Stomach (tissue), 9 donors: ENCODE results near the gene ADCY5. TPM values are rescaled to one million over a fixed set of nuclear protein-coding genes. Genes with fewer than 3 reads are reported as not detected.
"Not testable (repeated sequence)": the region's sequence is repeated elsewhere in the genome, so short reads cannot be mapped to it uniquely, and the experiment has no call there.

Experiments
- DNase-seq, 2 donors: peaks; one replicate each; pipeline versions ENCODE4 v3.0.0 to v3.0.0-alpha.2; 2013 to 2019
- H3K27ac ChIP-seq, 5 donors: fragments of 200-600 bp in 4 of 5; sonication (generic) in 4 of 5; one replicate each; pipeline ENCODE4 v1.5.1; 2013 to 2019; ENCODE audit warnings: mild to moderate bottlenecking in 1 of 5, moderate library complexity in 1 of 5
- H3K27me3 ChIP-seq, 3 donors: fragments of 200-600 bp; sonication (generic); one replicate each; pipeline ENCODE4 v1.5.1; 2017 to 2019; ENCODE audit warnings: mixed run types in 1 of 3
- H3K36me3 ChIP-seq, 4 donors: fragments of 200-600 bp; sonication (generic); 1 replicate in 3 of 4; 2 replicates in 1 of 4; pipeline ENCODE4 v1.5.1; 2016 to 2019
- H3K4me1 ChIP-seq, 4 donors: fragments of 200-600 bp; sonication (generic); one replicate each; pipeline ENCODE4 v1.5.1; 2016 to 2019
- H3K4me3 ChIP-seq, 4 donors: fragments of 200-600 bp; sonication (generic) in 3 of 4; one replicate each; pipeline ENCODE4 v1.5.1; 2016 to 2019; ENCODE audit warnings: mild to moderate bottlenecking in 1 of 4
- H3K9me3 ChIP-seq, 4 donors: fragments of 200-600 bp; sonication (generic); one replicate each; pipeline ENCODE4 v1.5.1; 2016 to 2019
- CTCF ChIP-seq, 7 experiments: fragments of 450-650 bp in 4 of 7; fragments of 200-600 bp in 3 of 7; sonication (generic) in 3 of 7; IDR thresholded peaks; one replicate each; pipeline ENCODE4 v1.5.1; 2016 to 2019; ENCODE audit warnings: antibody characterized with exemption in 7 of 7, control low read depth in 2 of 7, mild to moderate bottlenecking in 1 of 7
- EP300 ChIP-seq: sonication (generic); formaldehyde crosslinking; IDR thresholded peaks from one replicate; pipeline ENCODE4 v1.6.1; 2017; ENCODE audit warnings: antibody characterized with exemption
- POLR2A ChIP-seq, 4 donors: fragments of 450-650 bp; IDR thresholded peaks; one replicate each; pipeline ENCODE4 v1.6.1; 2016; ENCODE audit warnings: antibody characterized with exemption in 4 of 4, control low read depth in 2 of 4, mild to moderate bottlenecking in 1 of 4, moderate library complexity in 1 of 4
- POLR2AphosphoS5 ChIP-seq, 3 donors: sonication (generic); formaldehyde crosslinking; IDR thresholded peaks; one replicate each; pipeline ENCODE4 v1.6.1; 2016; ENCODE audit warnings: antibody characterized with exemption in 3 of 3
- WGBS, 5 donors: extraction: QIAGEN DNeasy Blood & Tissue Kit in 3 of 5; methylation state at CpG; one replicate each; pipeline versions ENCODE4 v1.1.5 to v1.1.7; 2013 to 2018; 5-methylcytosine and 5-hydroxymethylcytosine counted together
- intact Hi-C: fragments of 100-400 bp; cut with DNase I; formaldehyde crosslinking; loops from one replicate; pipeline ENCODE4 v1.15.1; 2023; ENCODE audit warnings: low total_unique reads
- polyA plus RNA-seq, 3 donors: library from polyadenylated mRNA; stranded (reverse); fragments of 200-250 nt; gene quantifications; one replicate each; pipeline ENCODE4 v1.2.3, GENCODE V29; 2013
- total RNA-seq, 5 donors: library from RNA; depleted of rRNA; stranded (reverse); fragments of >200 nt; gene quantifications; one replicate each; pipeline versions ENCODE4 v1.1.0 to v1.2.3, GENCODE V29; 2014 to 2016
- donor health status: healthy with polysubstance abuse.
- donor health status: Bipolar disorder and iron deficiency.
- donor health status: healthy.

The ADCY5 gene
- total and polyA plus RNA-seq, 8 donors, result 1.8 to 79.9 (median 16.3) TPM

GRCh38 chr3:123244128-123244527 lies 204.8 kb downstream of the ADCY5 start:
- H3K4me3 ChIP-seq, result no peak overlapping the region
- no peaks in the 10 kb centered on the region for H3K4me1 ChIP-seq
- no peak overlapping the region for H3K27ac ChIP-seq
- peak in 1 of 2 donors; percentile 21 for DNase-seq
- no peaks in the 10 kb centered on the region for H3K27me3 ChIP-seq
- intact Hi-C loops, result no loop called here
- H3K36me3 ChIP-seq, result peaks cover 0 to 61% (median 47%) of the 10 kb centered on the region in 4 donors
- 71 to 81% (median 77%) methylated on average over 4 of the region's 4 CpGs for WGBS, 5 donors
- no peak for TF ChIP-seq EP300
- TF ChIP-seq POLR2AphosphoS5 (IDR thresholded peaks at IDR 0.05), result no peak
- no peak for TF ChIP-seq POLR2A (IDR thresholded peaks at IDR 0.05)
- TF ChIP-seq CTCF (IDR thresholded peaks at IDR 0.05), result no peak
- no peaks in the 10 kb centered on the region for H3K9me3 ChIP-seq

- Histone ChIP-seq H3K27ac (no peak overlapping the region), H3K9me3 (no peaks in the 10 kb centered on the region), H3K4me3 (no peak overlapping the region), H3K27me3 (no peaks in the 10 kb centered on the region), H3K36me3 (peaks cover 0 to 37% (median 10%) of the 10 kb centered on the region in 4 donors), H3K4me1 (no peaks in the 10 kb centered on the region)
- intact Hi-C loops, result no loop called here
- no peak for TF ChIP-seq EP300
- DNase-seq, result no peak
- 94 to 100% (median 96%) methylated on average over 1 of the region's 1 CpG for WGBS, 5 donors
These were observed 209.1 kb downstream of the ADCY5 start for GRCh38 chr3:123239756-123240155.

DNA sequence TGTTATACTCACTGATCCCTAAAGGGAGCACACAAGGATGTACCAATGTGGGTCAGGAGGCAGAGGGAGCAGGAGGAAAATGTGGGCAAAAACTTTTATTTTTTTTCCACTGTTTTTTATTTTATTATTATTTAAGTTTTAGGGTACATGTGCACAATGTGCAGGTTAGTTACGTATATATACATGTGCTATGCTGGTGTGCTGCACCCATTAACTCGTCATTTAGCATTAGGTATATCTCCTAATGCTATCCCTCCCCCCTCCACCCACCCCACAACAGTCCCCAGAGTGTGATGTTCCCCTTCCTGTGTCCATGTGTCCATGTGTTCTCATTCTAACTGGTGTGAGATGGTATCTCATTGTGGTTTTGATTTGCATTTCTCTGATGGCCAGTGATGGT lies 209.7 kb downstream of the ADCY5 start:
- 94 to 98% (median 96%) methylated on average over 2 of the region's 2 CpGs for WGBS, 5 donors
- H3K27me3 ChIP-seq, DNase-seq, H3K4me3 ChIP-seq, intact Hi-C loops, H3K4me1 ChIP-seq, H3K27ac ChIP-seq, H3K9me3 ChIP-seq: not testable (repeated sequence)
- H3K36me3 ChIP-seq, result peaks cover 0 to 37% (median 10%) of the 10 kb centered on the region in 4 donors

GRCh38 chr3:123236902-123237301 lies 212.0 kb downstream of the ADCY5 start:
- intact Hi-C loops, result no loop called here
- TF ChIP-seq CTCF (IDR thresholded peaks at IDR 0.05) (no peak), EP300 (no peak), POLR2A (IDR thresholded peaks at IDR 0.05) (no peak), POLR2AphosphoS5 (IDR thresholded peaks at IDR 0.05) (no peak)
- H3K27ac ChIP-seq, result no peak overlapping the region
- H3K9me3 ChIP-seq, result no peaks in the 10 kb centered on the region
- H3K36me3 ChIP-seq, result peaks cover 0 to 39% (median 16%) of the 10 kb centered on the region in 4 donors
- no peak for DNase-seq
- H3K27me3 ChIP-seq, result no peaks in the 10 kb centered on the region
- 90 to 96% (median 92%) methylated on average over 3 of the region's 3 CpGs for WGBS, 5 donors
- no peaks in the 10 kb centered on the region for H3K4me1 ChIP-seq
- H3K4me3 ChIP-seq, result no peak overlapping the region

Other genes with a start within 250 kb of the ADCY5 start
- gene SEC22A, start 247.1 kb downstream of the ADCY5 start, total RNA-seq, result 10 to 100 TPM in 1 of 5 donors, 1 to 10 TPM in 3, not detected in 1; 1.6 to 26.6 (median 5.8) TPM
- gene SEC22A, start 247.1 kb downstream of the ADCY5 start, polyA plus RNA-seq, result 1 to 10 TPM; 6.3 to 8.2 (median 7.0) TPM
- gene HACD2, start 136.0 kb upstream of the ADCY5 start, total RNA-seq, result 10 to 100 TPM in 4 of 5 donors, 1 to 10 TPM in 1; 6.7 to 36.0 (median 22.8) TPM
- 10 to 100 TPM in 1 of 3 donors, 1 to 10 TPM in 2; 5.3 to 10.1 (median 7.2) TPM for gene HACD2, start 136.0 kb upstream of the ADCY5 start, polyA plus RNA-seq